Measurements from ENCODE around the gene FAM13B. TPM values are rescaled to one million over a fixed set of nuclear protein-coding genes. Genes with fewer than 3 reads are reported as not detected.

Gene FAM13B
- total RNA-seq, 1 experiment from 2014 or later = 23.5 TPM

DNA sequence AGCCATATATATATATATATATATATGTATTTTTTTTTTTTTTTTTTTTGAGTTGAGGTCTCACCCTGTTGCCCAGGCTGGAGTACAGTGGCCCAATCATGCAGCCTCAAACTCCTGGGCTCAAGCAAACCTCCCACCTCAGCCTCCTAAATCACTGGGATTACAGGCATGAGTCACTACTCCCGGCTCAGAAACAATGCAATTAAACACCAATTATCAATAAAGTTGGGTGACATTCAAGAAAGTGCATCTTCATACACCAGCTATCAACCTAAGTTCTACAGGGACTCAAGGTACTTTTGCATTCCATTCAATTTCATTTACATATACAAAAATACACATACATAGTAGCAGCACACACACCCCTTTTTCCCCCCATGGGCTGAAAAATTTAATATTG is 7.6 kb downstream of the FAM13B start:
- intact Hi-C loops (cut with micrococcal nuclease; ENCODE audit: unreplicated experiment) = no loop called here
- no peaks in the 10 kb centered on the region for H3K9me3 ChIP-seq (ENCODE audit: low read depth, low read length, poor library complexity, severe bottlenecking)
- CTCF ChIA-PET = no interaction called here
- no peak overlapping the region for H3K4me3 ChIP-seq (ENCODE audit: low read depth, low read length, poor library complexity, severe bottlenecking)
- H3K27me3 ChIP-seq (replicated peaks; ENCODE audit: insufficient read depth, low read depth, low read length, poor library complexity) = no peaks in the 10 kb centered on the region
- H3K27ac ChIP-seq (ENCODE audit: low read depth, low read length, poor library complexity, severe bottlenecking) = no peak overlapping the region
- no TSS peak for BruUV-seq (replicated peaks)
- no peak for TF ChIP-seq EZH2 (IDR thresholded peaks at IDR 0.05; ENCODE audit: borderline replicate concordance, low read depth, low read length, poor library complexity, severe bottlenecking)
- TF ChIP-seq, protein P1, sequence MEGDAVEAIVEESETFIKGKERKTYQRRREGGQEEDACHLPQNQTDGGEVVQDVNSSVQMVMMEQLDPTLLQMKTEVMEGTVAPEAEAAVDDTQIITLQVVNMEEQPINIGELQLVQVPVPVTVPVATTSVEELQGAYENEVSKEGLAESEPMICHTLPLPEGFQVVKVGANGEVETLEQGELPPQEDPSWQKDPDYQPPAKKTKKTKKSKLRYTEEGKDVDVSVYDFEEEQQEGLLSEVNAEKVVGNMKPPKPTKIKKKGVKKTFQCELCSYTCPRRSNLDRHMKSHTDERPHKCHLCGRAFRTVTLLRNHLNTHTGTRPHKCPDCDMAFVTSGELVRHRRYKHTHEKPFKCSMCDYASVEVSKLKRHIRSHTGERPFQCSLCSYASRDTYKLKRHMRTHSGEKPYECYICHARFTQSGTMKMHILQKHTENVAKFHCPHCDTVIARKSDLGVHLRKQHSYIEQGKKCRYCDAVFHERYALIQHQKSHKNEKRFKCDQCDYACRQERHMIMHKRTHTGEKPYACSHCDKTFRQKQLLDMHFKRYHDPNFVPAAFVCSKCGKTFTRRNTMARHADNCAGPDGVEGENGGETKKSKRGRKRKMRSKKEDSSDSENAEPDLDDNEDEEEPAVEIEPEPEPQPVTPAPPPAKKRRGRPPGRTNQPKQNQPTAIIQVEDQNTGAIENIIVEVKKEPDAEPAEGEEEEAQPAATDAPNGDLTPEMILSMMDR (conservative IDR thresholded peaks at IDR 0.05; ENCODE audit: low read depth, low read length) = no peak
- no peak for DNase-seq (ENCODE audit: low spot score)
- peaks cover 4% of the 10 kb centered on the region for H3K4me1 ChIP-seq (ENCODE audit: insufficient read depth, low read length, poor library complexity, severe bottlenecking)
- no peaks in the 10 kb centered on the region for H3K36me3 ChIP-seq (ENCODE audit: insufficient read depth, low read length, poor library complexity, severe bottlenecking)
- POLR2A ChIA-PET (ENCODE audit: low non-redundant PET) = no interaction called here

DNA sequence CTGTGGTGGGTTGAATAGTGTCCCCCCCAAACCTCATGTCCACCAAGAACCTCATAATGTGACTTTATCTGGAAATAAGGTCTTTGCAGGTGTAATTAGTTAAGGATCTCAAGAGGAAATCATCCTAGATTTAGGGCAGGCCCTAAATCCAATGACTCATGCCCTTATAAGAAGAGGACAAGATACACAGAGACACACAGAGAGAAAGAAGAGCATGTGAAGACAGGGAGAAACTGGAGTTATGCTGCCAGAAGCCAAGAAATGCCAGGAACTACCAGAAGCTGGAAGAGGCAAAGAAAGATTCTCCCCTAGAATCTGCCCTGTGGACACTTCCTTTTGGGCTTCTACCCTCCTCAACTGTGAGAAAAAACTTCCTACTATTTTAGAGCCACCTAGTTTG is 8.8 kb downstream of the FAM13B start:
- H3K4me3 ChIP-seq (ENCODE audit: low read depth, low read length, poor library complexity, severe bottlenecking) = no peak overlapping the region
- no peaks in the 10 kb centered on the region for H3K4me1 ChIP-seq (ENCODE audit: insufficient read depth, low read length, poor library complexity, severe bottlenecking)
- no peaks in the 10 kb centered on the region for H3K9me3 ChIP-seq (ENCODE audit: low read depth, low read length, poor library complexity, severe bottlenecking)
- no TSS peak for BruUV-seq (replicated peaks)
- intact Hi-C loops (cut with micrococcal nuclease; ENCODE audit: unreplicated experiment) = no loop called here
- DNase-seq (ENCODE audit: low spot score) = peak; percentile 6
- H3K27ac ChIP-seq (ENCODE audit: low read depth, low read length, poor library complexity, severe bottlenecking) = no peak overlapping the region
- ChIA-PET POLR2A (ENCODE audit: low non-redundant PET) (no interaction called here), CTCF (no interaction called here)
- TF ChIP-seq EZH2 (IDR thresholded peaks at IDR 0.05; ENCODE audit: borderline replicate concordance, low read depth, low read length, poor library complexity, severe bottlenecking) = no peak
- TF ChIP-seq, protein P1 (conservative IDR thresholded peaks at IDR 0.05; ENCODE audit: low read depth, low read length) = no peak
- H3K36me3 ChIP-seq (ENCODE audit: insufficient read depth, low read length, poor library complexity, severe bottlenecking) = peaks cover 3% of the 10 kb centered on the region
- H3K27me3 ChIP-seq (replicated peaks; ENCODE audit: insufficient read depth, low read depth, low read length, poor library complexity) = no peaks in the 10 kb centered on the region

DNA sequence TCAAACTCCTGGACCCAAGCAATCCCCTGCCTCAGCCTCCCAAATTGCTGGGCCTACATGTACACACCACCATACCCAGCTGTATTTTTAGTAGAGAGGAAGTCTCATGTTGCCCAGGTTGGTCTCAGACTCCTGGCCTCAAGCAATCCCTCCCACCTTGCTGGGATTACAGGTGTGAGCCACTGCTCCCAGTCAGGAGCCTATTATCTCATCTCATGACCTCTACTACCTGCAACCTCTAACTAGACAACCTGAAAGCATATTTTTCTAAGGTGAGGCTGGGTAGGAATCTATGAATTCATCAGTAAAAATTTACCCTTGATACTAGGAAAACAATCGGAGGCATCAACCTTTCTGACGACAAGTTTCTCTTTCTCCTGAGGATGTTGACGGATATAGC is 10.0 kb downstream of the FAM13B start:
- ChIA-PET POLR2A (ENCODE audit: low non-redundant PET) (no interaction called here), CTCF (no interaction called here)
- Histone ChIP-seq H3K9me3 (ENCODE audit: low read depth, low read length, poor library complexity, severe bottlenecking) (no peaks in the 10 kb centered on the region), H3K36me3 (ENCODE audit: insufficient read depth, low read length, poor library complexity, severe bottlenecking) (peaks cover 15% of the 10 kb centered on the region), H3K4me1 (ENCODE audit: insufficient read depth, low read length, poor library complexity, severe bottlenecking) (no peaks in the 10 kb centered on the region), H3K27me3 (replicated peaks; ENCODE audit: insufficient read depth, low read depth, low read length, poor library complexity) (no peaks in the 10 kb centered on the region), H3K4me3 (ENCODE audit: low read depth, low read length, poor library complexity, severe bottlenecking) (no peak overlapping the region), H3K27ac (ENCODE audit: low read depth, low read length, poor library complexity, severe bottlenecking) (no peak overlapping the region)
- BruUV-seq (replicated peaks) = no TSS peak
- intact Hi-C loops (cut with micrococcal nuclease; ENCODE audit: unreplicated experiment) = no loop called here
- no peak for DNase-seq (ENCODE audit: low spot score)
- TF ChIP-seq, protein P1 (conservative IDR thresholded peaks at IDR 0.05; ENCODE audit: low read depth, low read length) = no peak
- no peak for TF ChIP-seq EZH2 (IDR thresholded peaks at IDR 0.05; ENCODE audit: borderline replicate concordance, low read depth, low read length, poor library complexity, severe bottlenecking)

Measured in A673 (cell line).